Measurements from ENCODE around the gene MEPE. TPM values are rescaled to one million over a fixed set of nuclear protein-coding genes. Genes with fewer than 3 reads are reported as not detected.

Gene MEPE
- total and polyA plus RNA-seq, 2 of the 8 experiments (the other 6 are each of a cell fraction or from before 2014, with no cell fraction given) = not detected

- TF ChIP-seq SP1 (IDR thresholded peaks at IDR 0.05; ENCODE audit: low read depth, low read length) = no peak
Measured at GRCh38 chr4:87823724-87824123, 9.0 kb upstream of the MEPE start (continued).
